T-cell (primary cell): Measurements from ENCODE around the gene MIOS. TPM values are rescaled to one million over a fixed set of nuclear protein-coding genes. Genes with fewer than 3 reads are reported as not detected.

Source experiments
- ATAC-seq, 4 experiments: fragments of 200-7000 bp in 3 of 4; fragments of 150-1000 bp in 1 of 4; cut with Tn5 transposase; replicated peaks in 1 of 4; 1 replicate in 3 of 4; 2 replicates in 1 of 4; pipeline ENCODE4 v1.10.0; 2021; ENCODE audit warnings: moderate library complexity in 3 of 4, mild to moderate bottlenecking in 2 of 4, moderate number of reproducible peaks in 1 of 4
- CTCF ChIA-PET, 2 donors: fragments of 300-600 bp; sonication (Branson Sonifier 250); formaldehyde crosslinking; loops; one replicate each; lab custom pipeline; 2022; ENCODE audit warnings: antibody characterized with exemption in 2 of 2; lab: Charles Lee
- POLR2A ChIA-PET, 2 donors: fragments of 300-600 bp; sonication (Branson Sonifier 250); formaldehyde crosslinking; loops; one replicate each; lab custom pipeline; 2022; ENCODE audit warnings: antibody characterized with exemption in 2 of 2; lab: Charles Lee
- DNase-seq, 35 experiments: peaks; one replicate each; pipeline versions ENCODE4 v3.0.0 to v3.0.0-alpha.2; 2013 to 2023
- H3K27ac ChIP-seq: one replicate; pipeline ENCODE4 v1.5.1; 2013; ENCODE audit warnings: low read length
- H3K27me3 ChIP-seq, 2 experiments: replicated peaks in 1 of 2; 1 replicate in 1 of 2; 2 replicates in 1 of 2; pipeline versions ENCODE4 v1.6.1 to v1.7.0; 2013; ENCODE audit warnings: low read length in 1 of 2, mixed read lengths in 1 of 2; ENCODE audit not compliant: control insufficient read depth in 2 of 2, insufficient read depth in 2 of 2; ENCODE audit errors: extremely low read depth in 1 of 2
- H3K36me3 ChIP-seq, 2 donors: 1 replicate in 1 of 2; 2 replicates in 1 of 2; pipeline versions ENCODE4 v1.6.1 to v1.7.0; 2013; ENCODE audit warnings: low read length in 1 of 2; ENCODE audit not compliant: control insufficient read depth in 2 of 2, insufficient read depth in 1 of 2; ENCODE audit errors: extremely low read depth in 1 of 2
- H3K4me1 ChIP-seq, 2 experiments: 1 replicate in 1 of 2; 2 replicates in 1 of 2; pipeline versions ENCODE4 v1.6.1 to v1.7.0; 2013; ENCODE audit warnings: low read length in 2 of 2, mixed read lengths in 1 of 2; ENCODE audit not compliant: insufficient read depth in 2 of 2, control insufficient read depth in 1 of 2; ENCODE audit errors: extremely low read depth in 1 of 2
- H3K4me3 ChIP-seq, 2 donors: 1 replicate in 1 of 2; 2 replicates in 1 of 2; pipeline versions ENCODE4 v1.5.1 to v1.7.0; 2013; ENCODE audit warnings: mild to moderate bottlenecking in 2 of 2, low read length in 1 of 2, moderate library complexity in 1 of 2; ENCODE audit not compliant: control insufficient read depth in 1 of 2; ENCODE audit errors: extremely low read depth in 1 of 2
- H3K9me3 ChIP-seq: 2 replicates; pipeline ENCODE4 v1.7.0; 2013
- H3K27ac Mint-ChIP-seq, 2 donors: one replicate each; pipeline ENCODE4 v1.8.0; 2020 to 2021; ENCODE audit warnings: mild to moderate bottlenecking in 2 of 2, mixed read lengths in 2 of 2
- H3K27me3 Mint-ChIP-seq, 2 donors: one replicate each; pipeline ENCODE4 v1.8.0; 2021 to 2022; ENCODE audit warnings: mixed read lengths in 2 of 2
- H3K36me3 Mint-ChIP-seq: one replicate; pipeline ENCODE4 v1.8.0; 2021; ENCODE audit warnings: mixed read lengths
- H3K4me1 Mint-ChIP-seq, 3 donors: one replicate each; pipeline ENCODE4 v1.8.0; 2020 to 2022; ENCODE audit warnings: mixed read lengths in 3 of 3, mild to moderate bottlenecking in 1 of 3
- H3K4me3 Mint-ChIP-seq, 3 donors: one replicate each; pipeline ENCODE4 v1.8.0; 2020 to 2022; ENCODE audit warnings: mild to moderate bottlenecking in 3 of 3, mixed read lengths in 3 of 3, moderate library complexity in 3 of 3
- H3K9me3 Mint-ChIP-seq, 3 donors: one replicate each; pipeline ENCODE4 v1.8.0; 2020 to 2022; ENCODE audit warnings: mixed read lengths in 3 of 3
- WGBS: methylation state at CpG from one replicate; pipeline ENCODE4 v1.1.5; 2013; ENCODE audit warnings: missing lambda C conversion rate; ENCODE audit not compliant: insufficient coverage; 5-methylcytosine and 5-hydroxymethylcytosine counted together
- total RNA-seq, 35 experiments: library from RNA in 6 of 35; stranded (reverse) in 6 of 35; fragments of 120-200 nt in 1 of 35; gene quantifications; one replicate each; pipeline versions ENCODE4 v1.2.1 to v1.2.4 and lab custom pipeline; 2013 to 2026

Gene MIOS
- total RNA-seq, 5 donors from 2014 or later (not counting 1 experiment from before 2014, with no cell fraction given), result 26.2 to 33.4 (median 28.0) TPM

DNA sequence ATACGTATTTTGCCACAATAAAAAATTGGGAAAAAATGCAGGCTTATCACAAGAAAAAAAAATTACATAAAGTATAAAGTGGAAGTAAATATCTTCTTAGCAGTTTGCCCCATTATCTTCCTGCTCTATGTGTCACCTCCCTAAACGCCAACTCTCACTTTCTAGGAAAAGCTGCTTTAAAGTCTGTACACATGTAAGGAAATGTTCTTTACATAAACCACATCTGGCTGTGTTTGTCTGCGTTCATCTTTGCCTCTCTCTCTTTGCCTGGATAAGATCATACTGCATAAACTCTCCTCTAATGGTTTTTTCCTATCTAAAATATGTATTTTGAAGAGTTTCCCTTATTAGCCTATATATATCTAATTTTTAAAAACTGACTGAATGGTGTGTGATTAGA is 50.9 kb downstream of the MIOS start:
- no peaks in the 10 kb centered on the region for H3K9me3 Mint-ChIP-seq
- peaks cover 3 to 20% (median 14%) of the 10 kb centered on the region in 3 donors for H3K4me1 Mint-ChIP-seq
- WGBS, result no CpG with 5 or more reads among the region's 3 CpGs
- H3K4me1 ChIP-seq, result peaks cover 0 to 6% of the 10 kb centered on the region in 2 experiments
- H3K27me3 Mint-ChIP-seq, result peaks cover 0 to 4% of the 10 kb centered on the region in 2 donors
- CTCF ChIA-PET, result no interaction called here
- POLR2A ChIA-PET, result no interaction called here
- no peak overlapping the region for H3K4me3 ChIP-seq
- DNase-seq (no peak), ATAC-seq (no peak)
- H3K9me3 ChIP-seq, result no peaks in the 10 kb centered on the region
- H3K36me3 Mint-ChIP-seq, result no peaks in the 10 kb centered on the region
- no peaks in the 10 kb centered on the region for H3K27me3 ChIP-seq
- H3K4me3 Mint-ChIP-seq, result no peak overlapping the region
- no peaks in the 10 kb centered on the region for H3K36me3 ChIP-seq
- no peak overlapping the region for H3K27ac Mint-ChIP-seq
- H3K27ac ChIP-seq, result no peak overlapping the region

DNA sequence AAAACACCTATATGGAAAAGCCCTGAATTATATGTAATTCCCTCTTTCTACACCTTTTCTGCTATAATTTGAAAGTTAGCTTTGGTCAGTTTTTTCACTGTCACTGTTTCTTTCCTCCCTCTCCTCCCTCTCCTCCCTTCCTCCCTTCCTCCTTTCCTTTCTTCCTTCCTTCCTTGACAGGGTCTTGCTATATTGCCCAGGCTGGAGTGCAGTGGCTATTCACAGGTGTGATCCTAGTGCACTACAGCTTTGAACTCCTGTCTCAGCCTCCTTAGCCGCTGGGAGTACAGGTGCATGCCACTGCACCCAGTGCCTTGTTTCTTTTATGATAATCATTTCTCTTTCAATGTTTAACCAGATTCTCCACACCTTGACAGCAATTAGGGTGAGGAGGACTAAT is 51.7 kb downstream of the MIOS start:
- ATAC-seq (no peak), DNase-seq (no peak)
- H3K4me1 Mint-ChIP-seq, result peaks cover 3 to 20% (median 14%) of the 10 kb centered on the region in 3 donors
- no peak overlapping the region for H3K27ac Mint-ChIP-seq
- Histone ChIP-seq H3K4me3 (no peak overlapping the region), H3K9me3 (no peaks in the 10 kb centered on the region), H3K27ac (no peak overlapping the region), H3K27me3 (no peaks in the 10 kb centered on the region), H3K4me1 (peaks cover 0 to 6% of the 10 kb centered on the region in 2 experiments), H3K36me3 (no peaks in the 10 kb centered on the region)
- H3K4me3 Mint-ChIP-seq, result no peak overlapping the region
- no peaks in the 10 kb centered on the region for H3K9me3 Mint-ChIP-seq
- ChIA-PET POLR2A (no interaction called here), CTCF (no interaction called here)
- no CpG with 5 or more reads among the region's 1 CpG for WGBS
- H3K27me3 Mint-ChIP-seq, result peaks cover 0 to 4% of the 10 kb centered on the region in 2 donors
- no peaks in the 10 kb centered on the region for H3K36me3 Mint-ChIP-seq

DNA sequence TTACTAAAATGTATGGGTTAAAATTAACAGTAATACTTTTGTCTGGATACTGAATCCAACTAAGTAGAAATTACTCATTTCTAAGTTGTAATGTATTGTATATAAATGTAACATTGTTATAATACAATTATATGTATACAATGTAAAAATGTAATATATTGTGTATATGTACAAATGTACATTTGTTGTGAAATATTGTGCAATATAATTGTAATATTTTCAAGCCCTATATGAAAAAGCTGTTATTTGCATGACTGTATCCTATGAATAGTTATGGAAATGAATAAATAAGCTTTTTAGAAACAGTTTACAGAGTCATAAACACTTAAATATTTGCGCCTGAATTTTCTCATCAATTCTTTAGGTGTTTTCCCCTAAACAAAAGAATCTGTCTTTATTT is 53.6 kb downstream of the MIOS start:
- ChIA-PET POLR2A (no interaction called here), CTCF (no interaction called here)
- H3K4me3 ChIP-seq, result no peak overlapping the region
- H3K36me3 Mint-ChIP-seq, result no peaks in the 10 kb centered on the region
- no peaks in the 10 kb centered on the region for H3K9me3 ChIP-seq
- peaks cover 0 to 6% of the 10 kb centered on the region in 2 experiments for H3K4me1 ChIP-seq
- H3K27ac Mint-ChIP-seq, result no peak overlapping the region
- DNase-seq (no peak), ATAC-seq (no peak)
- H3K4me1 Mint-ChIP-seq, result peaks cover 3 to 20% (median 14%) of the 10 kb centered on the region in 3 donors
- peaks cover 0 to 4% of the 10 kb centered on the region in 2 donors for H3K27me3 Mint-ChIP-seq
- no peak overlapping the region for H3K4me3 Mint-ChIP-seq
- no peaks in the 10 kb centered on the region for H3K36me3 ChIP-seq
- H3K27ac ChIP-seq, result no peak overlapping the region
- H3K9me3 Mint-ChIP-seq, result no peaks in the 10 kb centered on the region
- no CpG with 5 or more reads among the region's 1 CpG for WGBS
- no peaks in the 10 kb centered on the region for H3K27me3 ChIP-seq

DNA sequence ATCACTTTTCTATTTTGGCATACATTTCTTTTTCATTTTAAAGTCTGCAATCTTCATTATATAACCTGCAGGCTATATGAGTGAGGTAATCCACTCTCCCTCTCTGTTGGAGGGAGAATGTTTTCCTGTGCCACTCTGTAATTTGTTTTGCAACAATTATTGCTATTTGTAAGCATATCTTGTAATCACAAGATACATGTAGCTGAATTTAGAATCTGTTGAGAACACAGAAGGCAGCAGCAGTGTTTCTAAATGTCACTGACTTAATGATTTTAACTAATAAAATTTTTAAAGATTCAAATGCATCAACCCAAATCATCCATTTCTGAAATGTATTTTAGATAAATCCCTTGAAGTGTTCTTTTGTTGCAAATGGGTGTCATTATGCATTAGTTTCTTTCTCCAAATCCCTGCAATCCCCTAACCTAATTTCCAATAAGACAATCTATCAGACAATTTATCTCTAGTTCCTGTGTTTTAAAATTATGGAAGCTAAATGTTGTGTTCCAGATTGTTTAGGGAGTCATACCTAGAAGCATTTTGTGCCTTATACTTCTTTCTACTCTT is 54.0 kb downstream of the MIOS start:
- ATAC-seq (no peak), DNase-seq (no peak)
- Mint-ChIP-seq H3K27me3 (peaks cover 0 to 4% of the 10 kb centered on the region in 2 donors), H3K9me3 (no peaks in the 10 kb centered on the region), H3K27ac (no peak overlapping the region), H3K4me1 (peaks cover 3 to 20% (median 14%) of the 10 kb centered on the region in 3 donors), H3K36me3 (no peaks in the 10 kb centered on the region), H3K4me3 (no peak overlapping the region)
- Histone ChIP-seq H3K9me3 (no peaks in the 10 kb centered on the region), H3K4me1 (peaks cover 0 to 6% of the 10 kb centered on the region in 2 experiments), H3K27ac (no peak overlapping the region), H3K27me3 (no peaks in the 10 kb centered on the region), H3K4me3 (no peak overlapping the region), H3K36me3 (no peaks in the 10 kb centered on the region)
- CTCF ChIA-PET, result no interaction called here
- POLR2A ChIA-PET, result no interaction called here

DNA sequence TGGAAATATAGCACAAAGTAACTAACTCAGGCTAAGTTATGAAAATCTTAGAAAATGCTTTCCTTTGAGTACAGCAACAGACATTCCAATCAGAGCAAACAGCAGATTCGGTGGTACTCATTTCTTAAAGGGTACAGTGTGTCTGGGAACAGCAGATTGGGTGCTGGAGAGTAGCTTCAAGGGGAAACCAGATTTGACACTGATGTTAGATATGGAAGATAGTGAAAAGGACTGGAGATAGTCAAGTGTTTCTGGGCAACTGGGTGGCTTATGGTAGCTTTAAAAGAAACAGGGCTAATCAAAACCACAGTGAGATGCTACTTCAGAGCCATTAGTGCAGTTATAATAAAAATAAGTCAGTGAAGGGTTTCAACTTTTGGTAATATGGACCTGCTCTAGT is 61.8 kb downstream of the MIOS start:
- Mint-ChIP-seq H3K27ac (no peak overlapping the region), H3K4me1 (no peaks in the 10 kb centered on the region), H3K9me3 (peaks cover 2 to 18% (median 4%) of the 10 kb centered on the region in 3 donors), H3K4me3 (no peak overlapping the region), H3K36me3 (peaks cover 9% of the 10 kb centered on the region), H3K27me3 (peaks cover 0 to 2% of the 10 kb centered on the region in 2 donors)
- Histone ChIP-seq H3K4me1 (no peaks in the 10 kb centered on the region), H3K4me3 (no peak overlapping the region), H3K27ac (no peak overlapping the region), H3K9me3 (no peaks in the 10 kb centered on the region), H3K36me3 (no peaks in the 10 kb centered on the region), H3K27me3 (no peaks in the 10 kb centered on the region)
- ATAC-seq, result no peak
- WGBS, result 86% methylated on average over 1 of the region's 1 CpG
- no peak for DNase-seq
- POLR2A ChIA-PET, result interaction anchor here (0.5 kb wide), 2 partner anchors 58 to 999 kb away, joined by 3 read pairs; no protein-coding TSS in a partner anchor
- CTCF ChIA-PET, result no interaction called here

DNA sequence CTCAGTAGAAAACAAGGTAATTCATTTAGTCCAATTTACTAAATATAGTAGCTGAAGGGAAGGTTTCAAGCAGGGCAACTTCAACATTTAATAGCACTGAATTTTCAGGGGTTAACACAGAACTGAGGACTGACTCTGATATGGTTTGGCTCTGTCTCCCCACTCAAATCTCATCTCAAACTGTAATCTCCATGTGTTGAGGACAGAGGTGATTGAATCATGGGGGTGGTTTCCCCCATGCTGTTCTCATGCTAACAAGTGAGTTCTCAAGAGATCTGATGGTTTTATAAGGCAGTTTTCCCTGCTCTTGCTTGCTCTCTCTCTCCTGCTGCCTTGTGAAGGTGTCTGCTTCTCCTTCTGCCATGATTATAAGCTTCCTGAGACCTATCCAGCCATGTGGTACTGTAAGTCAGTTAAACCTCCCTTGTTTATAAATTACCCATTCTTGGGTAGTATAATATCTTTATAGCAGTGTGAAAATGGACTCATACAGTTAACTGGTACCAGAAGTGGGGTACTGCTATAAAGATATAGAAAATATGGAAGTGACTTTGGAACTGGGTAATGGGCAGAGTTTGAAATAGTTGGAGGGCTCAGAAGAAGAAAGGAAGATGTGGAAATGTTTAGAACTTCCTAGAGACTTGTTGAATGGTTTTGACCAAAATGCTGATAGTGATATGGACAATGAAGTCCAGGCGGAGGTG is 64.1 kb downstream of the MIOS start:
- DNase-seq, result no peak
- POLR2A ChIA-PET, result no interaction called here
- peaks cover 0 to 2% of the 10 kb centered on the region in 2 donors for H3K27me3 Mint-ChIP-seq
- Histone ChIP-seq H3K27ac (no peak overlapping the region), H3K36me3 (peaks cover 0 to 6% of the 10 kb centered on the region in 2 donors), H3K27me3 (no peaks in the 10 kb centered on the region), H3K4me3 (no peak overlapping the region), H3K4me1 (no peaks in the 10 kb centered on the region), H3K9me3 (no peaks in the 10 kb centered on the region)
- no peaks in the 10 kb centered on the region for H3K4me1 Mint-ChIP-seq
- no peak overlapping the region for H3K4me3 Mint-ChIP-seq
- CTCF ChIA-PET, result no interaction called here
- H3K9me3 Mint-ChIP-seq, result peaks cover 2 to 18% (median 4%) of the 10 kb centered on the region in 3 donors
- no peak for ATAC-seq
- WGBS, result 93% methylated on average over 1 of the region's 1 CpG
- peaks cover 9% of the 10 kb centered on the region for H3K36me3 Mint-ChIP-seq
- H3K27ac Mint-ChIP-seq, result no peak overlapping the region
